Adrenal gland (tissue), 12 donors: ENCODE results near the gene CDC27. TPM values are rescaled to one million over a fixed set of nuclear protein-coding genes. Genes with fewer than 3 reads are reported as not detected.

Experiments used
- DNase-seq, 7 donors: peaks; one replicate each; pipeline ENCODE4 v3.0.0-alpha.2; 2019 to 2020
- H3K27ac ChIP-seq, 5 donors: fragments of 200-600 bp; sonication (generic) in 4 of 5; 1 replicate in 3 of 5; 2 replicates in 2 of 5; pipeline versions ENCODE4 v1.5.1 to v1.8.0; 2016 to 2020; ENCODE audit warnings: mild to moderate bottlenecking in 1 of 5
- H3K27me3 ChIP-seq: fragments of 200-600 bp; 2 replicates; pipeline ENCODE4 v1.8.0; 2021
- H3K36me3 ChIP-seq, 2 donors: fragments of 200-600 bp; replicated peaks in 1 of 2; 1 replicate in 1 of 2; 2 replicates in 1 of 2; pipeline versions ENCODE4 v1.5.1 to v1.8.0; 2018 to 2022
- H3K4me1 ChIP-seq, 2 donors: fragments of 200-600 bp; replicated peaks in 1 of 2; 1 replicate in 1 of 2; 2 replicates in 1 of 2; pipeline versions ENCODE4 v1.5.1 to v1.8.0; 2018 to 2021
- H3K4me3 ChIP-seq, 4 donors: fragments of 200-600 bp; sonication (generic) in 3 of 4; one replicate each; pipeline ENCODE4 v1.5.1; 2016 to 2018
- H3K9me3 ChIP-seq, 3 donors: fragments of 200-600 bp; sonication (generic) in 1 of 3; replicated peaks in 1 of 3; 1 replicate in 2 of 3; 2 replicates in 1 of 3; pipeline versions ENCODE4 v1.5.1 to v1.8.0; 2016 to 2021
- POLR2A ChIP-seq, 2 donors: fragments of 450-650 bp; IDR thresholded peaks; one replicate each; pipeline ENCODE4 v1.6.1; 2017; ENCODE audit warnings: antibody characterized with exemption in 2 of 2, mild to moderate bottlenecking in 2 of 2, moderate library complexity in 1 of 2
- WGBS, 4 donors: extraction: QIAGEN DNeasy Blood & Tissue Kit in 2 of 4; methylation state at CpG; one replicate each; pipeline versions ENCODE4 v1.1.5 to v1.1.7; 2013 to 2017; 5-methylcytosine and 5-hydroxymethylcytosine counted together
- intact Hi-C, 2 donors: fragments of 100-400 bp; cut with DNase I; formaldehyde crosslinking; loops; one replicate each; pipeline versions ENCODE4 v1.14.1 to v1.15.0; 2022 to 2023
- polyA plus RNA-seq, 3 donors: library from polyadenylated mRNA; stranded (reverse); fragments of 200-250 nt in 2 of 3; fragments of 350-450 nt in 1 of 3; fragmentation: Illumina TruSeq in 1 of 3; extraction: RNeasy Lipid Tissue Mini Kit (QIAGEN cat#74804) in 1 of 3; gene quantifications; one replicate each; pipeline ENCODE4 v1.2.3, GENCODE V29; 2013 to 2014
- total RNA-seq, 9 donors: library from RNA; depleted of rRNA in 4 of 9; stranded (reverse); fragments of >200 nt in 4 of 9; fragments of 120-200 nt in 1 of 9; fragmentation: NEBNext Ultra II Directional in 1 of 9; extraction: Animal tissue kit (Norgen Biotek cat#: 25700) in 1 of 9; gene quantifications; one replicate each; pipeline versions ENCODE4 v1.1.0 to v1.2.4, GENCODE V29; 2013 to 2023
- TF ChIP-seq, protein P1 (sequence below), 6 experiments: fragments of 450-650 bp in 4 of 6; fragments of 200-600 bp in 2 of 6; sonication (generic) in 1 of 6; IDR thresholded peaks; 1 replicate in 5 of 6; 2 replicates in 1 of 6; pipeline versions ENCODE4 v1.5.1 to v1.8.0; 2016 to 2021; ENCODE audit warnings: antibody characterized with exemption in 6 of 6, mild to moderate bottlenecking in 2 of 6, moderate library complexity in 1 of 6
- donor health status: healthy with polysubstance abuse.
- donor health status: Bipolar disorder and iron deficiency.
- donor health status: DM: yes; HTN: yes; CAD: no.
- donor health status: DM: no; HTN: no; CAD: no.
- donor health status: DM: no; HTN: no; CAD: no.
- donor health status: DM: yes; HTN: yes; CAD: no.

The CDC27 gene
- total and polyA plus RNA-seq, 12 donors, result 13.5 to 153 (median 73.2) TPM

DNA sequence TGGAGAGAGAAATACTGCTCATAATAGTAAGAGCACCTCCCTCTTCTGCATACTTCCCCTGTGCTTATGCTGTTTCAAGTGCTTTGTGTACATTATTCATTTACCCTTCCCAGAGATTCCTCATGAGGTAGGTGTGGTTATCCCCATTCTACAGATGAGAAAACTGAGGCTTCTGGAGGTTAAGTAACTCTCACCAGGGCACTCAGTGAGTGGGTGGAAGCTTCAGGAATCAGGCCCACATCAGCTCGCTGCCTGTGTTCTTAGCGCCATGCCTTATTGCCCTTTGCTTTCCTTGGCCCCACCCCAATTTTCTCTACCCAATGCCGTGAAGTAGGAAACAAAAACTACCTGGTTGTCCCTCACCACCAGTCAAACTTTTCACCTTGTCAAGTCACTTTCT, 46.4 kb upstream of the CDC27 start:
- Histone ChIP-seq H3K9me3 (no peaks in the 10 kb centered on the region), H3K36me3 (no peaks in the 10 kb centered on the region), H3K4me3 (no peak overlapping the region), H3K27ac (no peak overlapping the region), H3K4me1 (peaks cover 8 to 14% of the 10 kb centered on the region in 2 donors), H3K27me3 (no peaks in the 10 kb centered on the region)
- no peak for DNase-seq
- intact Hi-C loops, result loop anchor here in 1 of 2 donors (10.0 kb wide), 1 partner anchor 61 kb away; no protein-coding TSS in a partner anchor
- 93 to 96% (median 94%) methylated on average over 3 of the region's 3 CpGs for WGBS, 4 donors
- no peak for TF ChIP-seq POLR2A (IDR thresholded peaks at IDR 0.05)
- TF ChIP-seq, protein P1, sequence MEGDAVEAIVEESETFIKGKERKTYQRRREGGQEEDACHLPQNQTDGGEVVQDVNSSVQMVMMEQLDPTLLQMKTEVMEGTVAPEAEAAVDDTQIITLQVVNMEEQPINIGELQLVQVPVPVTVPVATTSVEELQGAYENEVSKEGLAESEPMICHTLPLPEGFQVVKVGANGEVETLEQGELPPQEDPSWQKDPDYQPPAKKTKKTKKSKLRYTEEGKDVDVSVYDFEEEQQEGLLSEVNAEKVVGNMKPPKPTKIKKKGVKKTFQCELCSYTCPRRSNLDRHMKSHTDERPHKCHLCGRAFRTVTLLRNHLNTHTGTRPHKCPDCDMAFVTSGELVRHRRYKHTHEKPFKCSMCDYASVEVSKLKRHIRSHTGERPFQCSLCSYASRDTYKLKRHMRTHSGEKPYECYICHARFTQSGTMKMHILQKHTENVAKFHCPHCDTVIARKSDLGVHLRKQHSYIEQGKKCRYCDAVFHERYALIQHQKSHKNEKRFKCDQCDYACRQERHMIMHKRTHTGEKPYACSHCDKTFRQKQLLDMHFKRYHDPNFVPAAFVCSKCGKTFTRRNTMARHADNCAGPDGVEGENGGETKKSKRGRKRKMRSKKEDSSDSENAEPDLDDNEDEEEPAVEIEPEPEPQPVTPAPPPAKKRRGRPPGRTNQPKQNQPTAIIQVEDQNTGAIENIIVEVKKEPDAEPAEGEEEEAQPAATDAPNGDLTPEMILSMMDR (IDR thresholded peaks at IDR 0.05), result no peak

DNA sequence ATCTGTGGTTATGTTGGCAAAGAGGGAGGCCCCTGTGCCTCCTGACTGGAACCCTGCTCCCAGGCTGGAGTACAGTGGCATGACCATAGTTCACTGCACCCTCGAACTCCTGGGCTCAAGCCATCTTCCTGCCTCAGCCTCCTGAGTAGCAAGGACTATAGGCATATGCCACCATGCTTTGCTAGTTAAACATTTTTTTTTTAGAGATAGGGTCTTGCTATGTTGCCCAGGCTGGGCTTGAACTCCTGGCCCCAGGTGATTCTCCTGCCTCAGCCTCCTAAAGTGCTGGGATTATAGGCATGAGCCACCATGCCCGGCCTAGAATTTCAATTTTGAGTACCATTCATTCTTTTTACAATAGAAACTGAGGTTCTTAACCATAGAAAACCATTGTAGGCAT, 43.4 kb upstream of the CDC27 start:
- TF ChIP-seq, protein P1 (IDR thresholded peaks at IDR 0.05), result no peak
- Histone ChIP-seq H3K4me3 (no peak overlapping the region), H3K27ac (no peak overlapping the region), H3K36me3 (no peaks in the 10 kb centered on the region), H3K4me1 (peaks cover 0 to 5% of the 10 kb centered on the region in 2 donors), H3K9me3 (no peaks in the 10 kb centered on the region), H3K27me3 (no peaks in the 10 kb centered on the region)
- no peak for DNase-seq
- WGBS, 4 donors, result 93 to 95% (median 94%) methylated on average over 2 of the region's 2 CpGs
- intact Hi-C loops, result loop anchor here (5.0 to 10.0 kb wide), 2 partner anchors 58 to 85 kb away; no protein-coding TSS in a partner anchor

DNA sequence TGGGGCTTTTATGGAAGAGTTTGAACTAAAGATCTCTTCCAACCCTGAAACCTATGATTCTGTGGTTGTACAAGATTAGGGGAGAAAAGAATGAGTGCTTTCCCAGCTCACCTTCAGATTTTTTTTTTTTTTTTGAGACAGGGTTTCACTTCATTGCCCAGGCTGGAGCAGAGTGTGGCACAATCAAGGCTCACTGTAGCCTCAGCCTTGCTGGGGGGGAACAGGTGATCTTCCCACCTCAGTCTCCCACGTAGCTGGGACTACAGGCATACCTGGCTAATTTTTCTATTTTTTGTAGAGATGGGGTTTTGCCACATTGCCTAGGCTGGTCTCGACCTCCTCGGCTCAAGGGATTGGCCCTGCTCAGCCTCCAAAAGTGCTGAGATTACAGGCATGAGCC, 42.8 kb upstream of the CDC27 start:
- Histone ChIP-seq H3K27me3 (no peaks in the 10 kb centered on the region), H3K36me3 (no peaks in the 10 kb centered on the region), H3K4me1 (peaks cover 0 to 5% of the 10 kb centered on the region in 2 donors), H3K27ac (no peak overlapping the region), H3K4me3 (no peak overlapping the region), H3K9me3 (no peaks in the 10 kb centered on the region)
- no peak for DNase-seq
- intact Hi-C loops, result loop anchor here (5.0 to 10.0 kb wide), 2 partner anchors 57 to 85 kb away; no protein-coding TSS in a partner anchor
- WGBS, 4 donors, result 78 to 94% (median 85%) methylated on average over 3 of the region's 3 CpGs
- no peak for TF ChIP-seq POLR2A (IDR thresholded peaks at IDR 0.05)
- TF ChIP-seq, protein P1 (IDR thresholded peaks at IDR 0.05), result no peak

GRCh38 chr17:47231334-47231733, 42.2 kb upstream of the CDC27 start:
- H3K27ac ChIP-seq, result no peak overlapping the region
- H3K4me3 ChIP-seq, result no peak overlapping the region
- no peaks in the 10 kb centered on the region for H3K9me3 ChIP-seq
- no peaks in the 10 kb centered on the region for H3K27me3 ChIP-seq
- TF ChIP-seq, protein P1 (IDR thresholded peaks at IDR 0.05), result no peak
- no peak for TF ChIP-seq POLR2A (IDR thresholded peaks at IDR 0.05)
- H3K36me3 ChIP-seq, result no peaks in the 10 kb centered on the region
- intact Hi-C loops, result loop anchor here (5.0 to 10.0 kb wide), 2 partner anchors 57 to 86 kb away; no protein-coding TSS in a partner anchor
- WGBS, 4 donors, result 61 to 84% (median 78%) methylated on average over 3 of the region's 3 CpGs
- peaks cover 0 to 7% of the 10 kb centered on the region in 2 donors for H3K4me1 ChIP-seq
- no peak for DNase-seq
